HG03045 (cell line): Measurements from ENCODE around the gene ST8SIA6.
"Not testable (repeated sequence)": the region's sequence is repeated elsewhere in the genome, so short reads cannot be mapped to it uniquely, and the experiment has no call there.

ENCODE experiments used
- ATAC-seq: cut with Tn5 transposase; IDR thresholded peaks from one replicate; pipeline ENCODE4 v1.9.1; 2021; ENCODE audit warnings: mild to moderate bottlenecking, moderate library complexity; ENCODE audit not compliant: unreplicated experiment

Gene ST8SIA6

DNA sequence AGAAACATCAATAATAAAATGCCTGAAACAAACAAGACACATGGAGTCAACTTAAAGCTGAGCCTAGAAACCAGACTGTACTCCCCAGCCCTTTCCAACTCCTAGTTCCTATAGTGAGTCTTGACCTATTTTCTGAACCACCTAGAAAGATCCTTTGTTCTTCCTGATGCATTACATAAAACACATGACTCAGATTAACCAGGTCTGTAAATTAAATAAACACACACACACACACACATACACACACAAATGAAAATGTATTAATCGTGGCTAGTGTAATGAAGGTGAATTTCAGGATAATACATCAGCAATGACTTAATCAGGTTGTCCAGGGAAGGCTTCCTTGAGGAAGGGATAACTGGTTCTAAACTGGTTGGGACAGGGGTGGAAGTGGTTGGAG lies 104.7 kb downstream of the ST8SIA6 start:
- no peak for ATAC-seq

DNA sequence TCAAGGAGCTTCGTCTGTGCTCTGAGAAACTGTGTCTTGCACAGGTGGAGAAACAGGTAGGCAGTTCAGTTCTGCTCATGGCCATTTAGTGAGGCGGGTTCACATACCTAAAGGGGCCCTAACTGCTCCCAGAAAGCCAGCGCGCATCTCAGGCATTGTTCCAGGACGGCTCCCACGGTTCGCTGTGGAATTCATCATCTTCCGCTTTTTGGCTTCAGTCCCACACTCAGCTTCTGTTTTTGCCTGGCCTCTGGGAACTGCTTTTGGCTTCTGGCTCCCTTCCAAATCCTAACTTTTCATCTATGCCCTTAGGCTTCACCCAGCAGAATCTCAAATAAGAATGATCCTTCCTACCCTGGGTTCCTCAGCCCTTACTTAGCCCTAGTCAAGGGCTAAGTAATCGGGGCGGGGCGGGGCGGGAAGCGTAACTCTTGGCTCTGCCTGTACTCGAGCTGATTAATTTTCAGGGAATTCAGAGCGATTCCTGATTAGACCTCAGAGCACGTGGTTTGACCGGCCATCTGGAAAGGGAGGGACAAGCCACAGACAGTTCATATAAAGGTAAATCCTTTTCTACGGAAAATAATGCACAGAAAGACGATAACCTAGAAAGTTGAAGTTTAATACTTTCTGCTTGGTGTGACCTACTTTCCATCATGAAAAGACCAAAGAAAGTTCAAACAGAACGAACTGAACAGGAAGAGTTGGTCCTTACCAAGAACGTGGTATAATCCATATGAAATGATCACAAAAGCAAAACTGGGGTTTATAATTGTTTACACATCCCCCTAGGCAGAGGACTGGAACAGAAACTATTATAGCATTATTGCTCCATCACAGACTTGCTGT lies 105.7 kb downstream of the ST8SIA6 start:
- no peak for ATAC-seq

DNA sequence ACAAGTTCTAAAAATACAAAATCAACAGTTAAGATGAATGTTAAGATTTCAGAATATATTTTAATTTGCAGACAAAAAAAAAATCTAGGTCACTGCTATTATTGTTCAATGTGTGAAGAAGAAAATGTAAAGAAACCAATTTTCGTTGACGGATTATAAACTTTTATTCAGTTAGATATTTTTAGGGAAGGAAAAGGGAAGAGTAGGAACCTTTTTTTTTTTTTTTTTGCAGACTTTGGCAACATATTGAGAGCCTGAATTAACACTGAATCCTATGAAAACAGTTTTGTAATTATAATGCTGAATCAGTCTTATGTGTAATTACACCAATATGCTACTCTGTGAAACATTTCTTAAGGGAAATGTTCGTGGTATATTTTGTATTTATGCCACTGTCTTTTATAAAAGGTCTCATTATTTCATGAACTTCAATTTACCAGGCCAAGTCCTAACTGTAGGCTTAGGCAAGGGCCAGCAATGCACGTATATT lies 106.3 kb downstream of the ST8SIA6 start:
- ATAC-seq: no peak

DNA sequence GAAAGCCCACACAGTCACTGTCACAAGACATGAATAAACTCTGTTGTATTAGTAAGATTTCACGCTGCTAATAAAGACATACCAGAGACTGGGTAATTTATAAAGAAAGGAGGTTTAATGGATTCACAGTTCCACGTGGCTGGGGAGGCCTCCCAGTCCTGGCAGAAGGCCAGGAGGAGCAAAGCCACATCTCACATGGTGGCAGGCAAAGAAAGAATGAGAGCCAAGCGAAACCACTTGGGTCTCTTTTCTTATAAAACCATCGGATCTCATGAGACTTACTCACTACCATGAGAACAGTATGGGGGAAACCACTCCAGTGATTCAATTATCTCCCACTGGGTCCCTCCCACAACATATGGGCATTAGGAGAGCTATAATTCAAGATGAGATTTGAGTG lies 110.2 kb downstream of the ST8SIA6 start:
- ATAC-seq: no peak

DNA sequence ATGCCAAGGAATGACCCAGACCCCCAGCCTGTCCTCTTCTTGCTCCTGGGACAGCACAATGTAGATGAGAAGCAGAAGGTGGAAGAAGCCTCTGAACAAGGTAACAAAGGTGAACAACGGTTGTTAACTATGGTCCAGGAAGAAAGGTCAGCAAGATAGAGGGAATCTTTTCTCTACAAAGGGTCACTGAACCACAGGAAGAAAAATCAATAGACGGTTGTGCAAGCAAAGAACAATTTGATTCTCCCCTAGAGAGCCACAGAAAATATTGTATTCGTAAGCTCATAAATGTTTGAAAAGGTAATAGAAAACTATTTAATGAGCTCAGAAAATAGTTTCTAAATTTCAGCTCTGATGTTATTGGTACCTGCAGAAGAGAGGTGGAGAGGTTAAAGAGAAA lies 111.3 kb downstream of the ST8SIA6 start:
- ATAC-seq: no peak

DNA sequence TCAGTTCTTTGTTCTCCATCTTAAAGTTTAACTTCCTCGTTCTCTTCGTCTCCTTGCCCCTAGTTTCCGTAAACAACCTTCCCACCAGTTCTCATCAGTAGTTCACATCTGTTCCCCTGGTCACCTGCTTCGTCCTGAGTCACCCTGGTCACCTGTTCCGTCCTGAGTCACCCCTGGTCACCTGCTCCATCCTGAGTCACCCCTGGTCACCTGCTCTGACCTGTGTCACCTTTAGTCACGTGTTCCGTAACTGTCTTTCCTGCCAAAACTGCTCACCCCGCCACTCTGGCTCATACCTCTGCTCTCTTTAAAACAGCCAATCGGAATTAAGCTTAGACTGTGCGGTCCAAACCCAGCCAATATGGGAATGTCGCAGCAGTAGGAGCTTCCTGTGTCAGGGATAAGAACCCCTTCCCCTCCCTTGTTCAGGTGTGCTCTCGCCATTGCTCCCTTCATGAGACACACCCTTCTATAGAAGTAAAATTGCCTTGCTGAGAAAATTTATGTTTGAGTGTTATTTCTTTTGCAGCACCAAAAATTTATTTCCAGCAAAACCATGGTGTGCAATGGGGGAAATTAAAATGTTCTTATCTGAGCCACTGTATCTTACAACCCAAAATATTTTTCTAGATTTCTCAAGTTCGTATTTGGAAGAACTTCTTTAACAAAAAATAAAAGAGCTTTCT lies 114.1 kb downstream of the ST8SIA6 start:
- ATAC-seq: no peak

DNA sequence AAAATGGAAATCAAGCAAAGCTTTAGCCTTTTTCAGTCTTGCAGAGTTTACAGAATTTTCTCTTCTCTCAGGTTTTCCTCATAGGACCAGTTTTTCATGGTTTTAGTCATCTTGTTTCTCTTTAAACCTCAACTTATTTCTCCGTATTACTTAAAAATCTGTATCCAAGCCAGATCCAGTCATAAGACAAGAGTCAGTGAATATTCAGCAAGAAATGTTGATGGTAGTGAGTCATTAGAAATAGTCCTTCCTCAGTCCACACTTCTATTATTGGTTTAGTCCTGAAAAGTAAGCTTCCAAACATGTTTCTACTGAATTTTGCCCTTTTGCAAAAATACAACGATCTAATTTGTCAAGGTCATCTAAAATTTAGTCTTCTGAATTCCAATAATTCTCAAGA lies 119.3 kb downstream of the ST8SIA6 start:
- no peak for ATAC-seq

DNA sequence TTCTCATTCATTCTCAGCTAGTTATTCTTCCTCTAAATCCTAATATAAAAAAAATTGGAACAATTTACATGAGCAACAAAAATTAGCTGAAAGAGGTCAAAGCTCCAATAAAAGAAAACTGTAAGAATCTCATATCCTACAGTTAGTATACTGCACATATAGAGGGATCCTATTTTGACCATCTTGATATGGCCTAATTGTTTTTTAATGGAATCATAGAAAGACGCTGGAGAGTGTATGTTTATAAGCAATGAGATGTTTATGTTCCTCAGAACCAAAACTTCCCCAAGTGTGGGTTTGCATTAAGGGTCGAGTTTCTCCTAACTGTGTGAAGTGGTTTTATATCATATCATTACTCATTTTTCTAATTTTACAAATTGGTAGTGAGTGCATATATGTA lies 123.9 kb downstream of the ST8SIA6 start:
- ATAC-seq: no peak

DNA sequence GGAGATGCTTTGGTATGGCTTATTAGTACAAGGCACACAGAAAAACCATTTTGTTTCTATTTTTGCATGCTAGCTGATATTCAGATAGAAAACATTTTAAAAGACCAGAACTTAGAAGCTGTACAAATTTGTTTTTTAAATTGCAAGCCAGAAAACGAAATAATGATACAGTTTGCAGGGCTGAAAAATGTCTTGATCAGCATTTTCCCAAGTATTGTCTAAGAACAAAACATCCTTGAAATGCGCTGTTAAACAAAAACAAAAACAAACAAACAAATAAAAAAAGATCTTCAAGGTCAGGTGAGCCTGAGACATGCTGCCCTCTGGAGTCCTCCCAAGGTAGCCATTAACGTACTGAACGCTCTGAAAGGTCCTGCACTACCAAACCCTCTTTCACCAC lies 128.0 kb downstream of the ST8SIA6 start:
- ATAC-seq: no peak

DNA sequence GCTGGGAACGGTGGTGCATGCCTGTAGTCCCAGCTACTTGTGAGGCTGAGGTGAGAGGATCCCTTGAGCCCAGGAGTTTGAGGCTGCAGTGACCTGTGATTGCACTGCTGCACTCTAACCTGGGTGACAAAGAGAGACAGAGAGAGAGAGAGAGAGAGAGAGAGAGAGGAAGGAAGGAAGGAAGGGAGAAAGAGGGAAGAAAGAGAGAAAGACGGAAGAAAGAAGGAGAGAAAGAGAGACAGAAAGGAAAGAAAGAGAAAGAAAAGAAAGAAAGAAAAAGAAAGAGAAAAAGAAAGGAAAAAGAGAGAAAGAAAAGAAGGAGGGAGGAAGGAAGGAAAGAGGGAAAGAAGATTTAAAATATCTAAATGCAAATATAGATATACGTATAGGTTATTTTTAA lies 132.4 kb downstream of the ST8SIA6 start:
- not testable (repeated sequence) for ATAC-seq

DNA sequence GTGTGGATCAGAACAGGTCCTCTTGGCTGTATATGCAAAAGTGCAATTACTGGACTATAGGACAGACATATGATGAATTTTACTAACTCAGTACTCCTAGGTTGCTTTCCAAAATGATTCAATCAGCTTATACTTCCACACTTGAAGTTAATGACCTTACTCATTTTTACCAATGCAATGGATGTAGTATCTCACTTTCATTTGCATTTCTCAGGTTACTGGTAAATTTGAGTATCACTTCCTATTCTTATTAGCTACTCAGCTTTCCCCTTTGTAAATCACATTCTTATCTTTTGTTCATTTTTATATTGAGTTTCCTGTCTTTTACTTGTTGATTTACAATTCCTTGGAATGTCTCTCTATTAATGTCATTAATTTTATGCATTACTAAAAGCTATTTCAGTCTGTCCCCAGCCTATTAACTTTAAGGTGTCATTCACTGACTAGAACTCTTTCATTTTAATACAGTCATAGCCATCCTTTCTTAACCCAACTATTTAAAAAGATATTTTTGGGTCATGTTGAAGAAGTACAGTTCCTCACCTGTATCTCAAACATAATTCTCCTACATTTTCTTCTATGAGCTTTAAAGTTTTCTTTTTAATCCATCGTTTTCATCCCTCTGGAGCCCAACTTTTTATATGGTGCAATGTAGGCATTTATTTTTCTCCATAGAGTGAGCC lies 137.8 kb downstream of the ST8SIA6 start:
- peak; percentile 50 for ATAC-seq

DNA sequence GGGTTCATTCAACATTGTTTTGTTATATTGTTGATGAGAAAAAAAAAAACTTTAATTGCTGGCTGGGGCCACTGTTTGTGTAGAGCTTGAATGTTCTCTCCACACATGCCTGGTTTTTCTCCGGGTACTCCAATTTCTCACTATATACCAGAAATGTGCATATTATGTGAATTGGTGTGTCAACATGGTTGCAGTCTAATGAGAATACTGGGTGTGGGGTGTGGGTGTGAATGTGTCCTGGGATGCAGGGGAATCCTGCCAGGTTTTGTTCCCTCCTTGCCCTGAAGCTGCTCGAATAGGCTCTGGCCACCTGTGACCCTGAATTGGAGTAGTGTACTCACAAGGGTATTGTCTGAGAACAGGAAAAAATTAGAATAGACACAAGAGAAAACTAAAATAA lies 145.0 kb downstream of the ST8SIA6 start:
- ATAC-seq: no peak

DNA sequence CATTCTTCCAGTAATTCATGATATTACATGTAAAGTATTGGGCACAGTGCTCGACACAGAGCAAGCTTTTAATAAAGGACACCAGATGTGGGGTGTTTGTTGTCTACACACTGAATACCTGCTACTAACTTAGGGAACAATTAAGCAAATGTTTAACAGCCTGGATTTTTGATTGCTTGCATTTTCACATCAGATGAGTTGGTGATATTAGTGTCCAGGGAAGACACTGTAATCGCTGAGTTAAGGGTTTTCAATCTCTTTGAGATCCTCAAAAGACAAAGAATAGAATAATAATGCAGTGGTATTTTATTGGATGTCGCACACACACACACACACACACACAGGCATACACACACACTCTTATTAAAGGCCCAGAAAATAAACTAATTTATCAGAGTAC lies 147.3 kb downstream of the ST8SIA6 start:
- no peak for ATAC-seq

DNA sequence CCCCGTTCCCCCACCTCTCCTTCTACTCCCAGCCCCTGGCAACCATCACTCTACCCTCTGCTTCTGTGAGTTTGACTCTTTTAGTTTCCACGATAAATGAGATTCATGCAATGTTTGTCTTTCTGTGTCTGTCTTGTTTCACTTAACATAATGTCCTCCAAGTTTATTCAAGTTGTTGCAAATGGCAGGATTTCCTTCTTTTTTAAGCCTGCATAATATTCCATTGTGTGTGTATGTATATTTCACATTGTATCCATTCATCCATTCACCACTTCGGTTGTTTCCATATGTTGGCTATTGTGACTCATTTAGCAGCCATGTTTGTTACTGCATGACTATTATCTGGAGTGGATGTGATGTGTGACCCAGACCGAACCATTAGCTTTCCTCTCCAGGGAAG lies 162.0 kb downstream of the ST8SIA6 start:
- no peak for ATAC-seq

DNA sequence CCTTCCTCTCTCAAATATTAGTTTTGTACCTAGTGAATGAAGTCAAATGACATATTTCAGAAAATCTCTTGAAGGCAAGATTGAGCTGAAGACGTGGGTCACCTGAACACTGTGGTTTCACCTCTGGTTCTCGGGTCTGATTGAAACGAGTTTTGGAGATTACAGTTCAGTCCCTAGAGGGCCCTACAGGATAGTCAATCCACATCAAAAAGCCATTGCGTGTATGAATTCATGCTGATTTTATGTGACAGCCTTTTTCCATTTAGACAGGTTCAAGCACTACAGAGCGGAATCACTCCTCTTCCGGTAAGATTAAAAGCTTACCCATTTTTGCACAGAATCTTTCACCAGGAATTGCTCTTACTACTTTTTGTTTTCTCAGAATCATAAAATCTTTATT lies 164.2 kb downstream of the ST8SIA6 start:
- no peak for ATAC-seq

DNA sequence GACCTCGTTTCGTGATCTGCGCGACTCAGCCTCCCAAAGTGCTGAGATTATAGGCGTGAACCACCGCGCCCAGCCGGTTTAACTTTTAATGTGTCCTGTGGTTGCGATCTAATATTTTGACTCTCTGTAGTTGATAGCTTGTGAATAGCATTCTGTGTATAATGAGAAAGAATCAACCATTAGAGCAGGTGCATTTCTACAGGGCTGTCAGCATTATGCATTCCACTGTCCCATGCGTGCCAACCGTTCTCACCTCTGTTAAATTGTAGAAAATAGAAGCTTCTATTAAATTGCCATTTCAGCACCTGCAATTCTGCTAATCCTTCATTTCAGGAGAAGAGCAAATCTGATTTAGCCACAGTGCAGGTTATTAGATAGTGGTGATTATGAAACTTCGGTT lies 164.6 kb downstream of the ST8SIA6 start:
- ATAC-seq: no peak

DNA sequence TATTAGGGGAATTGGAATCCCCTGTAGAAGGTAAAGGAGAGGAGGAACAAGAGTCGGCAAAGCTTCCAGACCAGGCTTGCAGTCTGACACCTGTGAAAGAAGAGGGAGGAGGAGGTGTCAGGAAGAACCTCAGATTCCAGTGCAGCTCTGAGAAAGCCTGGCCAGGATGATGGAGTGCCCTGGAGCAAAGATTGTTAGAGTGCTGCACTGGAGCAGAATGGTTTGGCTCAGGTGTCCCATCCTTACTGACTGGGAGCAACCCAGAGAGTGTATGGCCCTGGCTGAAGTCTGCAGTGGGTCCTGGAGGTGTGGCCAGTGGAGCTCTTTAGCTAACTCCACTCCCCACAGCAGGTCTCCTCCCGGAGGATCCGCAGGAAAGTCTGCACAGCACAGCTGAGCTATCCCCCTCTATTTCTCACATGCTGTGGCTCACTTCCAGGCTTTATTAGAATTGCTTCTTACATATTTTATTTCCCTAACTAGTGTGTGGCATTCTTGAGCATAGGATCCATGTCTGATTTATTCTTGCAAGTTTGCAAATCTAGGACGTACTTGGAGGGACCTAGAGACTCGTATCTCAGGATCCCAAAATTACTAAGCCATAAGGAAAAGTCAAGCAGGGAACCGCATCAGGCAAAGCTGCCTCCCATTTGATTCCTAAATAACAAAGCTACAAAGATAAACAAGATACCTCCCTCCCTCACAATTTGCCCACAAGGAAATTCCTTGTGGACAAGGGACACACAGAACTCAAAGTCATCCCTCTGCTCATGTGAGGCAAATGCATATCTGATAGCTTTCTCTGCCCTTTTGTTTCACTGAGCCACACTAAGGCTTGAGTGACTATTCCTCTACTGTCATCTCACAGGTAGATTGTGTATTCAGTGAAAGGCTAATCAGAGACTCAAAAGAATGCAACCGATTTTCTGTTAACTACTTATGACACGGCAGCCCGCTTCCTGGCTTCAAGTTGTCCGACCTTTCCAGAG lies 167.5 kb downstream of the ST8SIA6 start:
- no peak for ATAC-seq

DNA sequence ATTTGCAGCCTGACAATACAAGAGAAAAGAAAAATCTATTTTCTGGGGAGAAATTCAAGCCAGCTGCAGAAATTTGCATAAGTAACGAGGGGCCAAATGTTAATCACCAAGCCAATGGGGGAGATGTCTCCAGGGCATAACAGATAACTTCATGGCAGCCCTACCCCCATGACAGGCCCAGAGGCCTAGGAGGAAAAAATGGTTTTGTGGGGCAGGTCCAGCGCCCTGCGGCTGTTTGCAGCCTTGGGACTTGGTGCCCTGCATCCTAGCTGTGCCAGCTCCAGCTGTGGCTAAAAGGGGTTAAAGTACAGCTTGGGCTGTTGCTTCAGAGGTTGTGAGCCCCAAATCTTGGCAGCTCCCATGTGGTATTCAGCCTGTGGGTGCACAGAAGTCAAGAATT lies 172.1 kb downstream of the ST8SIA6 start:
- ATAC-seq: no peak

DNA sequence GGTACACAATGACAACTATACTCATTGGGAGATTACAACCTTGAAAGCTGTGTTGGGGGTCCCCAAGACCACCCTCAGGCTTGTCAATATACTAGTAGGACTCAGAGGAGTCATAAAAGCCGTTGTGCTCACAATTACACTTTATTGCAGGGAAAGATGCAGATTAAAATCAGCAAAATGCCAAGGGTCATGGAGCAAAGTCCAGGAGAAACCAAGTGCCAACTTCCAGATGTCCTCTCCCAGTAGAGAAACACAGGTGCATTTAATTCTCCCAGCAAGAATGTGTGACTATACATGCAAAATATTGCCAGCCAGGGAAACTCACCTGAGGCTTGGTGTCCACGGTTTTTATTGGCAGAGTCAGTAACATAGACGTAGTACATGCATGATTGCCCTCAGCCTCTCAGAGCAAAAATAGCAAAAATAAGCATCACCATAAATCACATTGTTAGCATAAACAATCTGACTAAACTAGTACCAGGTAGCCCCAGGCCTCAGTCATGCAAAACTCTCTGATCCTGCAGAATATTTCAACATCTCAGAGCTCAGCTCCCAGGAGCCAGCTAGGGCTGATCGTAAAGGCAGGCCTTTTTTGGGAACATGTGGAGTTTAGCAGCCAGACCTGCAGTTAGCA lies 175.7 kb downstream of the ST8SIA6 start:
- no peak for ATAC-seq

DNA sequence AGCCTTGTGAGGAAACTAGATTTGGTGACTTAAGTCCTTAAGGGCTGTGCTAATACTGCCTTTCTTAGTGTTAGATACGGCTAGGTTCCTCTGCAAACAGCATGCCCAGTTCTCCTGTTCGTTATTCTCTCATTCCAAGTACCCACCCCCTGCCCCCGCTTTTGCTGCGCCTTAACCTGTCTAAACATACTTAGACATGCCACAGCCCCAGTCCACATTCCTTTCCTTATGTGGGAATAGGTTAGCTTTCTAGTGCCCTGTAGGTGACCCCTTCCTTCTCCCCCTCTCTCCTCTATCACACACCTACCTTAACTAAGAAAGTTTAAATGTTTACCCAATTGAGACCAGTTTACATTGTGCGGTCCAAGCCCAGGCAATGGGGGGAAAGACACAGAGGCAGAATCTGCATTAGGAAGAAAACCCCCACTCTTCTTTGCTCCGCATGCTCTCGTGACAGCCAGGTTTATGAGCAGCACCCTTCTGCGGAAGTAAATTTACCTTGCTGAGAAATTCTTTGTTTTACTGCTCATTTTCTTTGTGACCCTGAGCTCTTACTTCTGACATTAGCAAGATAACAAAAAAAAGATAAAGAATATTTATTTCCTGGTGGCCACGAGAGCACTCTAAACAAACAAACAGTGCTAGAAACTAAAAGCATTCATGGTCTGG lies 177.5 kb downstream of the ST8SIA6 start:
- ATAC-seq: no peak
